Skin epidermis (tissue), 12 donors: ENCODE data around the gene RRAS.
"Not testable (repeated sequence)": the region's sequence is repeated elsewhere in the genome, so short reads cannot be mapped to it uniquely, and the experiment has no call there.

Experiments used
- H3K27ac ChIP-seq, 21 experiments: fragments of 200-600 bp; sonication (generic) in 11 of 21; one replicate each; pipeline ENCODE4 v1.5.0; 2020; ENCODE audit warnings: mild to moderate bottlenecking in 3 of 21, inconsistent platforms in 2 of 21, moderate library complexity in 2 of 21
- H3K4me3 ChIP-seq, 7 experiments: fragments of 200-600 bp; sonication (generic) in 2 of 7; one replicate each; pipeline ENCODE4 v1.5.0; 2020; ENCODE audit warnings: inconsistent platforms in 2 of 7, mild to moderate bottlenecking in 2 of 7, moderate library complexity in 1 of 7

RRAS gene

DNA sequence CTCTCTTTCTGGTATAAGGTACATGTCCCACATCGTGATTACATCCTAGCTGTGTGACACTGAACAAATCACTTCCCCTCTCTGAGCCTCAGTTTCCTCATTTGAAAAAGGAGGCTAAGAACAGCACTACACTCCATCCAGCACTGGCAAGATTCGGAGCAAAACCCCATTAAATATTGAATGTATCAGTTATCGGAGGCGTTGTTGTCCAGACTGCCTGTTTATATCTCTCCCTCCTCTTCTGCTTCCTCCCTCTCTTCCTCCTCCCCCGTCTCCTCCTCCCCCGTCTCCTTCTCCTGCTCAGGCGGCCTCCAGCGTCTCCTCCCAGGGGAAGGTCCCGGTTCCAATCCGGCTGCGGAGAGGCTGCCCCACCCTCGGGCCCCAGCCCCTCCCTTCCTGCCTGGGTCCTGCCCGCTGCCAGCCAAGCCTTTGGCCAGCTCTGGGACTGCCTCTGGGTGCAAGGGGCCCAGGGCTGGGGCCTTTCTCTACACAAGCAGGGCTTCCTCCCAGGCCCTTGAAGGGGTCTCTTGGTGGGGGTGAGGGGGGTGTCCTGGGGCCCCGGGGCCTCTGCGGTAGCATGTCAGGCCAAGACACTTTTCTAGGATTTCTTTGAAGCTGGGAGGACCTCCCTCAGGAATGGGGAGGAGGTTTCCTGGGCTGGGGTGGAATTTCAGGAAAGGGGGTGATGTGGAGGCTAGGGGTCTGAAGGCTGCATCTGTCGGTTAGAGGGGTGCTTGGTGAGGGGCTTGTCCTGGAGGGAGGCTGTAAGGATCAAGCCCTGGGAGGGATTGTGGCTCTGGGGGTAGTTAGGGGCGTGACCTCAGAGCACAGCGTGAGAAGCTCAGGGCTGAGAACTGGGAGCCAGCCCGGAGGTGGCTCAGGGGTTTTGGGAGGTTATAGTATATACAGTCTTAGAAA, 1.9 kb downstream of the RRAS start:
- Histone ChIP-seq H3K4me3 (peak overlapping the region in 6 of 7 experiments; percentile 1 to 97 (median 53)), H3K27ac (peak overlapping the region in 20 of 21 experiments; percentile 55 to 99 (median 80))

- Histone ChIP-seq H3K4me3 (no peak overlapping the region), H3K27ac (peak overlapping the region in 10 of 21 experiments; percentile 15 to 82 (median 67))
These were observed 3.6 kb downstream of the RRAS start for GRCh38 chr19:49636233-49636932.

DNA sequence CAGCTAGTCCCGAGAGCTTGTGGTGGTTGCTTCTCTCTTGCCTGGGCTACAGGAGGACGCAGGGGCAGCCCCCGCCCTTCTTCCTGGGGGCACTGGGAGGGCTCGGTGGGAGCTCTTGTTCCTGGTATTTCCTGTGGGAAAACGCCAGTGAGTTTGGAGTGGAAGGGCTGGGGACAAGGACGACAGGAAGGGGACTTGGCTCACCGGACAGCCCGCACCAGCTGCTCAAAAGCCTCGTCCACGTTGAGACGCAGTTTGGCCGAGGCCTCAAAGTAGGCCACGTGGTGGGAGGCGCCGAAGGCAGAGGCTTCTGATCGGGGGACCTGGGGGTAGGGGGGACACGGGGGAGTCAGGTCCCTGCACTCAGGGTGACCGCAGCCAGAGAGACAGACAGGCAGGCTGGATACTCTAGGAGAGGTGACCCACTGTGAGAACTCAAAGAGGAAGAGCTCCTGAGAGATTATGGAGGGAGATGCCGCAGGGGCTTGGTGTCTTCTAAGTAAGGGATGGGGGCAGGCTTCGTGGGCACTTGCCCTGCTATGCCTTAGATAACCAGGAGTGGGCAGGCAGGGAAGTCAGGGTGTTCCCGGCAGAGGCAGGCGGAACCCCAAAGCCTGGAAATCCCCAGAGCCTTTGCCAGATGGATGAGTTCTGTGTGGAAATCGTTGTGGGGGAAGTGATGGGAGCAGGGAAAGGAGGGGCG, 4.3 kb downstream of the RRAS start:
- H3K4me3 ChIP-seq = no peak overlapping the region

DNA sequence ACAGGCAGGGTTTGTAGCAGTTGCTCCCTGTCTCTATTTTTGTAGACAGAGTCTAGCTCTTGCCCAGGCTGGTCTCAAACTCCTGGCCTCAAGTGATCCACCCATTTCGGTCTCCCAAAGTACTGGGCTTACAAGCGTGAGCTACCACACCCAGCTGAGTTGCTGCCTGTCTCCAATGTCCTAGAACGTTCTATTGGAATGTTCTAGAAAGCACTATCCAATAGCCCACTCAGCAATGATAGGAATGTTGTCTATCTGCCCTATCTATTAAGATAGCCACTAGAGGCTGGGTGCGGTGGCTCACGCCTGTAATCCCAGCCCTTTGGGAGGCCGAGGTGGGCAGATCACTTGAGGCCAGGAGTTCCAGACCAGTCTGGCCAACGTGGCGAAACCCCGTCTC, 6.7 kb downstream of the RRAS start:
- peak overlapping the region in 1 of 21 experiments; percentile 26 for H3K27ac ChIP-seq

More for the DNA sequence above, 4.3 kb downstream of the RRAS start:
- H3K27ac ChIP-seq = peak overlapping the region in 12 of 21 experiments; percentile 15 to 82 (median 67)

GRCh38 chr19:49632576-49632975, 7.4 kb downstream of the RRAS start:
- Histone ChIP-seq H3K4me3 (no peak overlapping the region), H3K27ac (no peak overlapping the region)

More for the DNA sequence above, 6.7 kb downstream of the RRAS start:
- not testable (repeated sequence) for H3K4me3 ChIP-seq

DNA sequence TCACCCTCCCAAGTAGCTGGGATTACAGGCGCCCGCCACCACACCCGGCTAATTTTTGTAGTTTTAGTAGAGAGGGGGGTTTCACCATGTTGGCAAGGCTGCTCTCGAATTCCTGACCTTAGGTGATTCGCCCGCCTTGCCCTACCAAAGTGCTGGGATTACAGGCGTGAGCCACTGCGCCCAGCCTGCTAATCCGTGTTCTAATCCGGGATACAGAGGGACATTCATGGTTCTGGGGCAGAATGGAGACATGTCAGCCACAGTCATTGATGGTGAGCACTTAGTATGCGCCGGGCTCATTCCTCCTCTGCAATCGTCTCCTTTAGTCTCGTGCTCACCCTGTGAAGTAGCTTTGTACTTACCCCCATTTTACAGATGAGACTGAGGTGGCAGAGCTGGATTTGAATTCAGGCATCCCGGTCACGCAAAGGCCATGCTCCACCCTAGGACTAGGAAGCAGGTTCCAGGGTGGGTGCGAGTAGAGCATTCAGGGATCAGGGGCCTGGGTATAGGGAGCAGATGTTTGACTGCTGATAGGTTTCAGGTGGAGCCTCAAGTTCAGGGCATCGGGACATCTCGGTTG, 8.2 kb downstream of the RRAS start:
- Histone ChIP-seq H3K4me3 (no peak overlapping the region), H3K27ac (no peak overlapping the region)

DNA sequence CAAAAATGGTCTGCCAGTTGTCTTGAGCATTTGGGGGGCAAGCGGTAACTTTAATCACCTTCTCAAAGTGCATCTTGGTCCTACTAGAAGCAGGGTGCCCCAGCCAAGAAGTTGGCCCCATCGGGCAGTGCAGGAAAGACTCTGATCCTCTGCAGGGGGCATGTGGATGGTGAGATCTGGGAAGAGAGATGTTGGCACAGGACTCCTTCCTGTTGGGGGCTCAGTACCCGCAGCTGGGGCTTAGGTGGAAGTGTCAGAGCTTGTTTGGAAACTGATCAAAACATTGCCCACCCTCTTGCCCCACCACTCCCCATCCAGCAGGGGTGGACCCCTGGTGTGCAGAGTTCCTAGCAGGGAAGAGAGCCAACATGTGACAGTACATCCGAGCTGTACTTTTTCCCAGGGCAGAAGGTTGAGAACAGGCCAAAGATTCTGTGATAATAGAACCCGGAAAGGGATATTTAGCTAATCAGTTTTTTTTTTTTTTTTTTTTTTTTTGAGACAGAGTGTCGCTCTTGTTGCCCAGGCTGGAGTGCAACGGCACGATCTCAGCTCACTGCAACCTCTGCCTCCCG, 8.8 kb downstream of the RRAS start:
- Histone ChIP-seq H3K4me3 (no peak overlapping the region), H3K27ac (peak overlapping the region in 3 of 21 experiments; percentile 35 to 47 (median 38))

DNA sequence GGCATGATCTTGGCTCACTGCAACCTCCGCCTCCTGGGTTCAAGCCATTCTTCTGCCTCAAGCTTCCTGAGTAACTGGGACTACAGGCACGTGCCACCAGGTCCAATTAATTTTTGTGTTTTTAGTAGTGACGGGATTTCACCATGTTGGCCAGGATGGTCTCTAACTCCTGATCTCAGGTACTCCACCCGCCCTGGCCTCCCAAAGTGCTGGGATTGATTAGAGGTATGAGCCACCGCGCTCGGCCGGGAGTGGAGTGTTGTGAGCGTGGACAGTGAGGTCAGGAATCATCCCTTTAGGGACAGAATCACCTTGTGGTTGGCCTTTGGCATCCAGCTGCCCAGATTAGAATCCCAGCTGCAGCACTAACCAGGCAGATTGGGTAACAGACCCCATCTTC, 10.3 kb downstream of the RRAS start:
- H3K4me3 ChIP-seq = no peak overlapping the region
- H3K27ac ChIP-seq = no peak overlapping the region

GRCh38 chr19:49626226-49626625, 13.7 kb downstream of the RRAS start:
- Histone ChIP-seq H3K4me3 (no peak overlapping the region), H3K27ac (no peak overlapping the region)

DNA sequence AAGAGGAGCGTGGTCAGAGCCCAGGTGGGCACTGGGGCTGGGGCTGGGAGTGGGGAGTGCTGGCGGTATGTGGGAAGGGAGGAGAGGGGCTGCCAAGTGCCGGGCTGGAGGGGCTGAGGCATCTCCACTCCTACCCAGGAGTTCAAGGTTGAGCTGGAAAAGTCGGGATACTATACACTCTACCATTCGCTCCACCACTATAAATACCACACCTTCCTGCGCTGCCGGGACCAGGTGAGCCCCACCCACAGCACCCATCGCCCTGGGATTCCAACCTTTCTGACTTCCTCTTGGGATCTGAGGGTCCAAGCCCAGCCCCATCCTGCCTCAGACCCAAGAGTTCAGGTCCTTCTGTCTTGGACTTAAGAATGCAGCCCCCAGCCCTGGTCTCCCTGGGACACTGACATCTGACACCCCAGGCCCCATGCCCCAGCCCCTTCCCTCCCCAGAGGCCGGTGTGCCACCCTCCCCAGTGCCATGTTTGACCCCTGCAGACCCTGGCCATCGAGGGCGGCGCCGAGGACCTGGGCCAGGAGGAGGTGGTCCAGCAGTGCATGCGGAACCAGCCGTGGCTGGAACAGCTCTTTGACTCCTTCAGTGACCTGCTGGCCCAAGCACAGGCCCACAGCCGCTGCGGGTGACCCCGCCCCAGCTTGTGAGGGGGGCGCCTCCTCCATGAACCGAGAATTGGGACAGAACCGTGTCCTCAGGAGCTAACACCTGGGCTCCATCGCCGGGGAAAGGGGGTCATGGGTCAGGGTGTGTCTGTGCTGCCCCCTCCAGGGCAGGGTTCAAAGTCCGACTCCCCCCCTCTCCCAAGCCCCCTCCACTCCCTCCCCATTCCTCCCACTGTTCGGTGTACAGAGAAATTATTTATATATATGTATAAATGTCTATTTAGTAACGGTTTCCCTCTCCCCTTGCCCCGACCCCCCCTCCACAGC, 14.7 kb downstream of the RRAS start:
- Histone ChIP-seq H3K4me3 (no peak overlapping the region), H3K27ac (no peak overlapping the region)

GRCh38 chr19:49617860-49618259, 22.1 kb downstream of the RRAS start:
- H3K4me3 ChIP-seq, H3K27ac ChIP-seq: not testable (repeated sequence)

GRCh38 chr19:49616945-49617344, 23.0 kb downstream of the RRAS start:
- no peak overlapping the region for H3K27ac ChIP-seq
- no peak overlapping the region for H3K4me3 ChIP-seq

DNA sequence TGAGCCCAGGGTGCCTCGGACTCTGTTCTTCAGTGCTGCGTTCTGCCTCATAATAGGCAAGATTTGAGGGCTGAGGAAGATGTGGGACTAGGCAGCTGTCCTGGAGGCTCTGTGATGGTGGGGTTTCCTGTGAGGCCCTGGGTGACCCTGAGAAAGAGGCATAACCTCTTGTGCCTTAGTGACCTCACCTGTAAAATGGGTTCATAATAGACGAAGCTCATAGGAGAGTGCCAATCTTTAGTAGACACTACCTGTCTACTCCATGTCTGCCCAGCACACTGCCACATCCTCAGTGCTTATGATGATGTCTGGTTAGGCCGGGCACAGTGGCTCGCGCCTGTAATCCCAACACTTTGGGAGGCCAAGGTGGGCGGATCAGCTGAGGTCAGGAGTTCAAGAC, 23.4 kb downstream of the RRAS start:
- Histone ChIP-seq H3K4me3 (no peak overlapping the region), H3K27ac (no peak overlapping the region)

DNA sequence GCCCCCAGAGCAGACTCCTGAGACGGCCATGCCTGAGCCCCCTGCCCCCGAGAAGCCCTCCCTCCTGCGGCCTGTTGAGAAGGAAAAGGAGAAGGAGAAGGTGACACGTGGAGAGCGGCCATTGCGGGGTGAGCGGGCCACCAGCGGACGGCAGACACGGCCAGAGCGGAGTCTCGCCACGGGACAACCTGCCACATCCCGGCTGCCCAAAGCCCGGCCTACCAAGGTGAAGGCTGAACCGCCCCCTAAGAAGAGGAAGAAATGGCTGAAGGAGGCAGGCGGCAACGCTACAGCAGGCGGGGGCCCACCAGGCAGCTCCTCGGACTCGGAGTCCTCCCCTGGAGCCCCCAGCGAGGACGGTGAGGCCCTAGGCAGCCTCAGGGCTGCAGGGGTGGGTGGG, 24.1 kb downstream of the RRAS start:
- Histone ChIP-seq H3K4me3 (no peak overlapping the region), H3K27ac (no peak overlapping the region)

DNA sequence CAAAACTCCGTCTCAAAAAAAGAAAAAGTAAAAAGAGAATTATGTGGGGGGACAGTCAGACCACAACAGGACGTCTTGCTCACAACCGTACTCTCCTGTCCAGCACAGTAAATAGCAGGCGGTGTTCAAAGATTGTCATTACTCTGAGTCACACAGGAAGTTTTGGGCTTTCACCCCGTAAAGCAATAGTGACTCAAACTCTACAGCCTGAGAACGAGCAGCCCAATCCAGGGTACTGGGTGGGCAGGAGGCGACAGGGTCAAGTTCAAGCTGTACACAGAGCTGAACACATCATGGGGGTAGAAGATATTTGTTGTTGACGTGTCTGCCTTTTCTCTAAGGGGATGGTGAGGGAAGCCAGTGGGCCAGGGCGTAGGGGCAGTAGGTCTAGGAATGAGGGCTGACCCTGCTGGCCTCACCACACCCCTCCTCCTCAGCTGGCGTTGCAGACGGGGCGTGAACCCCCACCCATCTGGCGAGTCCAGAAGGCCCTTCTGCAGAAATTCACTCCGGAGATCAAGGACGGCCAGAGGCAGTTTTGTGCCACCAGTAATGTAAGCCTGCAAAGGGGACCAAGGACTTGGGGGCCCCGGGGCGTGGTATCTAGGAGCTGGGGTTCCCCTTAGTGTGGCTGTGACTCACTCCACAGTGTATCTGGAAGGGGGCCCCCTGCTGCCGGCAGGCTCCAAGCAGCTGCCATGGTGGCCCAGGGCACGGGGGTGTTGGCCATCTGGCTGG, 25.7 kb downstream of the RRAS start:
- Histone ChIP-seq H3K27ac (peak overlapping the region in 8 of 21 experiments; percentile 5 to 66 (median 18)), H3K4me3 (no peak overlapping the region)

- Histone ChIP-seq H3K4me3 (no peak overlapping the region), H3K27ac (peak overlapping the region in 5 of 21 experiments; percentile 10 to 17 (median 15))
These were observed 26.6 kb downstream of the RRAS start for GRCh38 chr19:49613374-49613773.

GRCh38 chr19:49609499-49610092, 30.3 kb downstream of the RRAS start:
- Histone ChIP-seq H3K27ac (no peak overlapping the region), H3K4me3 (no peak overlapping the region)
